GM12873 (cell line): Measurements from ENCODE around the gene EEF1E1.

Experiments used
- TF ChIP-seq, protein P1 (sequence below): IDR thresholded peaks from 2 replicates; pipeline ENCODE4 v1.5.1; 2012; ENCODE audit warnings: low read depth, mild to moderate bottlenecking, moderate library complexity, low read length, control low read depth; ENCODE audit not compliant: insufficient read depth; ENCODE audit errors: missing control alignments

The EEF1E1 gene

DNA sequence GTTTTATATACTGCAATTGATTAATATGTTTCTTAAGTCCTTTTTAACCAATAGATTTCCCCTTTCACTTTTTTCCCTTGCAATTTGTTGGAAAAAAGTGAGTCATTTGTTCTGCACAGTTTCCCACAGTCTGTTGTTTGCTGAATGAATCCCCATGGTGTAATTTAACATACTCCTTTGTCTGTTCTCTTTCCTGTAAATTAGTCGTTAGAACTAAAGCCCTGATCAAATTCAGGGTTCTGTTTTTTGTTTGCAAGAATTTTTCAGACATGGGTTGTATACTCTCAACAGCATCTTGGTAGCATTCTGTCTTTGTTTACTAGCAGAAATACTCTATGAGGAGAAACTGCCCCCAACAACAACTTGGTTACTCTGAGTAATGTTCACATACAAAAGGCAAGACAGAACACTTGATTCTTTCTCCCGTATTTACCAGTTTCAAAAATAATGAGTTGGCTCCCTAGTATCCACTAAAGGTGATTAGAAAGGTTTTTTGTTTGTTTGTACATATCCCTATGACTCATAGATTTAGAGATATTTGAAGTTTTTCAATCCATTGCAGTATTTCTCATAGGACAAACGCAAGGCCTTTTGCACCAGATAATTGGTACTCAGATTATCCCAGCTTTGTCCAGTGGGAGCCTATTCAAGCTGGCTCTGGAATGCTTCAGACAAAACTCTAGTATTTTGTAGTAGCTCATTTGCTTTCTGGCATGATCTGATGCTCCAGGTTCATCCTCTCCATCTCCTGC, 54.6 kb downstream of the EEF1E1 start:
- TF ChIP-seq, protein P1, sequence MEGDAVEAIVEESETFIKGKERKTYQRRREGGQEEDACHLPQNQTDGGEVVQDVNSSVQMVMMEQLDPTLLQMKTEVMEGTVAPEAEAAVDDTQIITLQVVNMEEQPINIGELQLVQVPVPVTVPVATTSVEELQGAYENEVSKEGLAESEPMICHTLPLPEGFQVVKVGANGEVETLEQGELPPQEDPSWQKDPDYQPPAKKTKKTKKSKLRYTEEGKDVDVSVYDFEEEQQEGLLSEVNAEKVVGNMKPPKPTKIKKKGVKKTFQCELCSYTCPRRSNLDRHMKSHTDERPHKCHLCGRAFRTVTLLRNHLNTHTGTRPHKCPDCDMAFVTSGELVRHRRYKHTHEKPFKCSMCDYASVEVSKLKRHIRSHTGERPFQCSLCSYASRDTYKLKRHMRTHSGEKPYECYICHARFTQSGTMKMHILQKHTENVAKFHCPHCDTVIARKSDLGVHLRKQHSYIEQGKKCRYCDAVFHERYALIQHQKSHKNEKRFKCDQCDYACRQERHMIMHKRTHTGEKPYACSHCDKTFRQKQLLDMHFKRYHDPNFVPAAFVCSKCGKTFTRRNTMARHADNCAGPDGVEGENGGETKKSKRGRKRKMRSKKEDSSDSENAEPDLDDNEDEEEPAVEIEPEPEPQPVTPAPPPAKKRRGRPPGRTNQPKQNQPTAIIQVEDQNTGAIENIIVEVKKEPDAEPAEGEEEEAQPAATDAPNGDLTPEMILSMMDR: no peak

DNA sequence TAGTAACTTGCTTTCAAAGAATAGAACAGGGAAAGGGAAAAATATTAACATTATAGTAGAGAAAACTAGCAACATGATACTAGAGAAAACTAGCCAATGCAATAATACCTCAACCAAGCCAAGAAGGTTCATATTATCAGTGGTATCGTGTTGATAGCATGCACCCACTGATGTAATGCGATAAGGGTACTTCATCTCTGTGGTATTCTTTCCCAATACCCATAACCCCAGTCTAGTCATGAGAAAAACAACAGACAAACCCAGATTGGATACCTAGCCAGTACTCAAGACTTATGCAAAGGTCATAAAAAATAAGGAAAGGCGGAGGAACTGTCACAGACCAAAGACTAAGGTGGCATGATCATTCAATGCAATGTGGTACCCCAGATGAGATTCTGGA, 59.1 kb downstream of the EEF1E1 start:
- TF ChIP-seq, protein P1: no peak

DNA sequence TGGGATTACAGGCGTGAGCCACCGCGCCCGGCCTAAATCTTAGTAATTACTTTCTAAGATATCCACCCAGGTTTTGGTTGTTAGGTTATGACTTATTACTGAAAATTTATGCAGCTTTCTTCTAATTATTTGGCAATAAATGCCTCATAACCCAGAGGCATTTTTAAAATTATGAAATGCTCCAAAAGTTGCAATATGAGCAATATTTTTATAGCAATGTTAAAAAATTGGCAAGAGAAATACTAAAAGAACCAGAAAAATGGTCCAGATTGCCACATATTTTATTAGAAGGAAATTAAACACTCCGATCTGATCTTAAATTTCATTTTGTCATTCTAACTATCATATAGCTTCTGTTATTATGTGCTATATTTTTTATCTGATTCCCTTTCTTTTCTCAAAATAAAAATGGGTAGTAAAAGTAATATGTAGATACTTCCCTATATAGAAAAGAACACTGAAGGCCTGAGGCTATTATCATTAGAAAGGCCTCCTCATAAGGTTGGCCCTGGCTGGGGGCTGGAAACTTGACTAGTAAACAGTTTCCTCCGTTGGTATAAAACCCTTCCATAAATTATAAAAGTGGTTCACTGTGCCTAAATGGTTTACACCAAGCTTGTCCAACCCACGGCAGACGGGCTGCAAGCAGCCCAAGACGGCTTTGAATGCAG, 60.3 kb downstream of the EEF1E1 start:
- TF ChIP-seq, protein P1: no peak

DNA sequence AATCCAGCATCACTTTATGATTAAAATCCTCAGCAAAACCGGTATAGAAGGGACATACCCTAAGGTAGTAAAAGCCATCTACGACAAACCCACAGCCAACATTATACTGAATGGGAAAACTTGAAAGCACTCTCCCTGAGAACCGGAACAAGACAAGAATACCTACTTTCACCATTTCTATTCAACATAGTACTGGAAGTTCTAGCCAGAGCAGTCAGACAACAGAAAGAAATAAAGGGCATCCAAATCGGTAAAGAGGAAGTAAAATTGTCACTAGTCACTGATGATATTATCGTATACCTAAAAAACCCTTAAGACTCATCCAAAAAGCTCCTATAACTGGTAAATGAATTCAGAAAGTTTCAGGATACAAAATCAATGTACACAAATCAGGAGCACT, 71.4 kb downstream of the EEF1E1 start:
- TF ChIP-seq, protein P1: no peak
